ENCODE measurements around the gene ZNF76.

ZNF76 gene

GRCh38 chr6:35319346-35320030 lies 60.0 kb downstream of the ZNF76 start:
- Histone ChIP-seq H3K79me2 (ENCODE audit: low read length) (no peaks in the 10 kb centered on the region), H2AFZ (ENCODE audit: low read depth, low read length) (no peak overlapping the region), H4K20me1 (ENCODE audit: insufficient read depth, low read length) (no peaks in the 10 kb centered on the region), H3K27me3 (ENCODE audit: low read depth, low read length) (no peaks in the 10 kb centered on the region), H3K4me3 (ENCODE audit: low read length) (no peak overlapping the region), H3K27ac (ENCODE audit: low read length) (no peak overlapping the region), H3K9ac (ENCODE audit: low read length) (no peak overlapping the region), H3K4me2 (ENCODE audit: low read length) (no peak overlapping the region), H3K4me1 (ENCODE audit: low read length) (peaks cover 4% of the 10 kb centered on the region), H3K36me3 (replicated peaks; ENCODE audit: low read depth, low read length) (no peaks in the 10 kb centered on the region), H3K9me3 (ENCODE audit: insufficient read depth, low read length) (no peaks in the 10 kb centered on the region)
- TF ChIP-seq EZH2phosphoT487 (IDR thresholded peaks at IDR 0.05; ENCODE audit: low read depth) (no peak), CTCF (IDR thresholded peaks at IDR 0.05; ENCODE audit: low read depth, low read length) (no peak)

- Histone ChIP-seq H3K36me3 (replicated peaks; ENCODE audit: low read depth, low read length) (no peaks in the 10 kb centered on the region), H3K9me3 (ENCODE audit: insufficient read depth, low read length) (no peaks in the 10 kb centered on the region), H3K79me2 (ENCODE audit: low read length) (no peaks in the 10 kb centered on the region), H4K20me1 (ENCODE audit: insufficient read depth, low read length) (no peaks in the 10 kb centered on the region), H2AFZ (ENCODE audit: low read depth, low read length) (no peak overlapping the region), H3K4me2 (ENCODE audit: low read length) (no peak overlapping the region), H3K27ac (ENCODE audit: low read length) (no peak overlapping the region), H3K4me1 (ENCODE audit: low read length) (peaks cover 4% of the 10 kb centered on the region), H3K4me3 (ENCODE audit: low read length) (no peak overlapping the region), H3K9ac (ENCODE audit: low read length) (no peak overlapping the region), H3K27me3 (ENCODE audit: low read depth, low read length) (no peaks in the 10 kb centered on the region)
- TF ChIP-seq EZH2phosphoT487 (IDR thresholded peaks at IDR 0.05; ENCODE audit: low read depth) (no peak), CTCF (IDR thresholded peaks at IDR 0.05; ENCODE audit: low read depth, low read length) (no peak)
Measured at GRCh38 chr6:35320031-35320410, 60.5 kb downstream of the ZNF76 start.

GRCh38 chr6:35321091-35321490 lies 61.6 kb downstream of the ZNF76 start:
- no peaks in the 10 kb centered on the region for H3K36me3 ChIP-seq (replicated peaks; ENCODE audit: low read depth, low read length)
- H3K79me2 ChIP-seq (ENCODE audit: low read length), result no peaks in the 10 kb centered on the region
- H3K9me3 ChIP-seq (ENCODE audit: insufficient read depth, low read length), result no peaks in the 10 kb centered on the region
- H2AFZ ChIP-seq (ENCODE audit: low read depth, low read length), result no peak overlapping the region
- no peak overlapping the region for H3K9ac ChIP-seq (ENCODE audit: low read length)
- no peak overlapping the region for H3K4me3 ChIP-seq (ENCODE audit: low read length)
- H3K4me2 ChIP-seq (ENCODE audit: low read length), result no peak overlapping the region
- H4K20me1 ChIP-seq (ENCODE audit: insufficient read depth, low read length), result no peaks in the 10 kb centered on the region
- H3K4me1 ChIP-seq (ENCODE audit: low read length), result peaks cover 4% of the 10 kb centered on the region
- H3K27ac ChIP-seq (ENCODE audit: low read length), result no peak overlapping the region
- TF ChIP-seq EZH2phosphoT487 (IDR thresholded peaks at IDR 0.05; ENCODE audit: low read depth) (no peak), CTCF (IDR thresholded peaks at IDR 0.05; ENCODE audit: low read depth, low read length) (no peak)
- H3K27me3 ChIP-seq (ENCODE audit: low read depth, low read length), result no peaks in the 10 kb centered on the region

- Histone ChIP-seq H2AFZ (ENCODE audit: low read depth, low read length) (0 out of 2 replicates have a peak overlapping the region, but pooled peaks have one; percentile 78), H4K20me1 (ENCODE audit: insufficient read depth, low read length) (no peaks in the 10 kb centered on the region)
Measured at GRCh38 chr6:35327349-35328027, 68.0 kb downstream of the ZNF76 start.

More at GRCh38 chr6:35327349-35328027, 68.0 kb downstream of the ZNF76 start:
- no peak overlapping the region for H3K4me3 ChIP-seq (ENCODE audit: low read length)
- no peaks in the 10 kb centered on the region for H3K36me3 ChIP-seq (replicated peaks; ENCODE audit: low read depth, low read length)
- H3K79me2 ChIP-seq (ENCODE audit: low read length), result no peaks in the 10 kb centered on the region
- H3K4me1 ChIP-seq (ENCODE audit: low read length), result peaks cover 3% of the 10 kb centered on the region
- H3K4me2 ChIP-seq (ENCODE audit: low read length), result peak overlapping the region; percentile 33; the same call in 1 of the 2 replicates
- H3K27ac ChIP-seq (ENCODE audit: low read length), result no peak overlapping the region
- TF ChIP-seq EZH2phosphoT487 (IDR thresholded peaks at IDR 0.05; ENCODE audit: low read depth), result no peak
- peak; percentile 63 for TF ChIP-seq CTCF (IDR thresholded peaks at IDR 0.05; ENCODE audit: low read depth, low read length)
- H3K9ac ChIP-seq (ENCODE audit: low read length), result no peak overlapping the region
- H3K27me3 ChIP-seq (ENCODE audit: low read depth, low read length), result no peaks in the 10 kb centered on the region
- H3K9me3 ChIP-seq (ENCODE audit: insufficient read depth, low read length), result no peaks in the 10 kb centered on the region

Data from OCI-LY3 (cell line).